HG03457 (cell line): ENCODE results near the gene PTPN13.

Experiments
- ATAC-seq: cut with Tn5 transposase; IDR thresholded peaks from one replicate; pipeline ENCODE4 v1.9.1; 2021; ENCODE audit warnings: moderate number of reproducible peaks; ENCODE audit not compliant: unreplicated experiment

The PTPN13 gene

GRCh38 chr4:86586626-86587380 lies 7.3 kb upstream of the PTPN13 start:
- ATAC-seq, result no peak

- ATAC-seq, result no peak
Observed at GRCh38 chr4:86587381-86588140, 6.6 kb upstream of the PTPN13 start.

- no peak for ATAC-seq
Observed at GRCh38 chr4:86592553-86593249, 1.4 kb upstream of the PTPN13 start.

- ATAC-seq, result no peak
Observed at GRCh38 chr4:86594559-86595425, 677 bp downstream of the PTPN13 start.

GRCh38 chr4:86595426-86595805 lies 1.3 kb downstream of the PTPN13 start:
- no peak for ATAC-seq

GRCh38 chr4:86596807-86597206 lies 2.7 kb downstream of the PTPN13 start:
- ATAC-seq, result no peak

- ATAC-seq, result no peak
Observed at GRCh38 chr4:86600007-86600653, 6.0 kb downstream of the PTPN13 start.

GRCh38 chr4:86603311-86603885 lies 9.3 kb downstream of the PTPN13 start:
- no peak for ATAC-seq

GRCh38 chr4:86606809-86607208 lies 12.7 kb downstream of the PTPN13 start:
- ATAC-seq, result no peak

- ATAC-seq, result no peak
Observed at GRCh38 chr4:86608757-86609375, 14.8 kb downstream of the PTPN13 start.

- no peak for ATAC-seq
Observed at GRCh38 chr4:86611757-86612156, 17.6 kb downstream of the PTPN13 start.

- ATAC-seq, result no peak
Observed at GRCh38 chr4:86613734-86614133, 19.6 kb downstream of the PTPN13 start.

GRCh38 chr4:86614865-86615264 lies 20.8 kb downstream of the PTPN13 start:
- ATAC-seq, result no peak

- no peak for ATAC-seq
Observed at GRCh38 chr4:86615501-86615900, 21.4 kb downstream of the PTPN13 start.

GRCh38 chr4:86619656-86620055 lies 25.5 kb downstream of the PTPN13 start:
- ATAC-seq, result no peak

GRCh38 chr4:86621435-86621834 lies 27.3 kb downstream of the PTPN13 start:
- no peak for ATAC-seq

GRCh38 chr4:86626066-86626465 lies 32.0 kb downstream of the PTPN13 start:
- no peak for ATAC-seq

GRCh38 chr4:86627462-86628135 lies 33.5 kb downstream of the PTPN13 start:
- ATAC-seq, result no peak

- no peak for ATAC-seq
Observed at GRCh38 chr4:86630629-86631028, 36.5 kb downstream of the PTPN13 start.
